Bronchus fibroblast of lung (primary cell): ENCODE results near the gene OR52N2. TPM values are rescaled to one million over a fixed set of nuclear protein-coding genes. Genes with fewer than 3 reads are reported as not detected.

Source experiments
- total RNA-seq: library from RNA; depleted of rRNA; stranded (reverse); fragments of >200 nt; gene quantifications from 2 replicates; pipeline ENCODE4 v1.2.3, GENCODE V29; 2015

Gene OR52N2
- not detected in 2 replicates for total RNA-seq

GRCh38 chr11:5808500-5809121 is at the start of gene OR52N2:
OR52N2 (plus strand) TSS chr11:5808924; CDS start chr11:5820336, 11,412 bp downstream.

GRCh38 chr11:5783255-5783654 is 25.5 kb upstream of the OR52N2 start, which contains the start of gene OR52N5:
OR52N5 (minus strand) TSS chr11:5783355; CDS start chr11:5778634, 4,721 bp downstream.

GRCh38 chr11:5791165-5791564 is 17.6 kb upstream of the OR52N2 start, which contains the start of gene OR52N1:
OR52N1 (minus strand) TSS chr11:5791265; CDS start chr11:5788816, 2,449 bp downstream.

GRCh38 chr11:5841797-5842196 is 33.1 kb downstream of the OR52N2 start, which contains the start of gene OR52E6:
OR52E6 (minus strand) TSS chr11:5841897; CDS start chr11:5841897, 0 bp downstream.

GRCh38 chr11:5857590-5857989 is 48.9 kb downstream of the OR52N2 start, which contains the start of gene OR52E8:
OR52E8 (minus strand) TSS chr11:5857690; CDS start chr11:5857690, 0 bp downstream.

Other genes starting within 250 kb of the OR52N2 start
- not detected in 2 replicates for gene OR52B6, start 228.0 kb upstream of the OR52N2 start, total RNA-seq
- 3.7 TPM in 2 replicates for gene TRIM6, start 212.3 kb upstream of the OR52N2 start, total RNA-seq
- 2.4 TPM in 2 replicates for gene TRIM34, start 183.9 kb upstream of the OR52N2 start, total RNA-seq
- gene TRIM5, start 123.8 kb upstream of the OR52N2 start, total RNA-seq = 14.1 and 15.6 TPM in 2 replicates
- gene TRIM22, start 119.1 kb upstream of the OR52N2 start, total RNA-seq = 5.8 and 7.6 TPM in 2 replicates
- gene OR56B1, start 72.5 kb upstream of the OR52N2 start, total RNA-seq = not detected in 2 replicates
- not detected in 2 replicates for gene OR52N4, start 54.7 kb upstream of the OR52N2 start, total RNA-seq
- not detected in 2 replicates for gene OR52N5, start 25.6 kb upstream of the OR52N2 start, total RNA-seq
- gene OR52N1, start 17.7 kb upstream of the OR52N2 start, total RNA-seq = not detected in 2 replicates
- gene OR52E6, start 33.0 kb downstream of the OR52N2 start, total RNA-seq = not detected in 2 replicates
- not detected in 2 replicates for gene OR52E8, start 48.8 kb downstream of the OR52N2 start, total RNA-seq
- gene OR52E4, start 71.7 kb downstream of the OR52N2 start, total RNA-seq = not detected in 2 replicates
- gene OR52E5, start 84.3 kb downstream of the OR52N2 start, total RNA-seq = not detected in 2 replicates
- gene OR56A3, start 133.3 kb downstream of the OR52N2 start, total RNA-seq = not detected in 2 replicates
- gene OR56A5, start 159.6 kb downstream of the OR52N2 start, total RNA-seq = not detected in 2 replicates
- not detected in 2 replicates for gene OR52L1, start 178.1 kb downstream of the OR52N2 start, total RNA-seq
- gene OR56A4, start 198.0 kb downstream of the OR52N2 start, total RNA-seq = not detected in 2 replicates
- gene OR56A1, start 221.8 kb downstream of the OR52N2 start, total RNA-seq = not detected in 2 replicates